CD4-positive, alpha-beta T cell treated with Interleukin-10 for 1 hour (primary cell): ENCODE data around the gene PRDM13.
A peak's percentile ranks its signal among the peaks of the same experiment; 100 is the strongest.
"Not testable (repeated sequence)": the region's sequence is repeated elsewhere in the genome, so short reads cannot be mapped to it uniquely, and the experiment has no call there.

Experiments
- DNase-seq: peaks from one replicate; pipeline ENCODE4 v3.0.0-alpha.2; 2020

Gene PRDM13

GRCh38 chr6:99606656-99607415 lies at the start of gene PRDM13:
Gene PRDM13 (plus strand): TSS chr6:99606833. CDS start chr6:99607035, 202 bp downstream.
- DNase-seq = no peak

GRCh38 chr6:99559057-99559456 lies 47.6 kb upstream of the PRDM13 start:
- no peak for DNase-seq

- DNase-seq = no peak
These were observed 46.0 kb upstream of the PRDM13 start for GRCh38 chr6:99560668-99561067.

- no peak for DNase-seq
These were observed 43.4 kb upstream of the PRDM13 start for GRCh38 chr6:99563056-99563723.

GRCh38 chr6:99568103-99568933 lies 38.3 kb upstream of the PRDM13 start, which contains the start of gene CCNC:
Gene CCNC (minus strand): TSS chr6:99568660. CDS start chr6:99568527, 133 bp downstream.
- DNase-seq = peak; percentile 92

GRCh38 chr6:99573980-99574617 lies 32.5 kb upstream of the PRDM13 start:
- DNase-seq = no peak

GRCh38 chr6:99575544-99576227 lies 30.9 kb upstream of the PRDM13 start:
- DNase-seq = no peak

- DNase-seq = no peak
These were observed 26.9 kb upstream of the PRDM13 start for GRCh38 chr6:99579781-99580180.

GRCh38 chr6:99587792-99588191 lies 18.8 kb upstream of the PRDM13 start:
- no peak for DNase-seq

GRCh38 chr6:99588618-99589289 lies 17.9 kb upstream of the PRDM13 start:
- peak; percentile 62 for DNase-seq

GRCh38 chr6:99589290-99589672 lies 17.4 kb upstream of the PRDM13 start:
- DNase-seq = no peak

GRCh38 chr6:99589907-99590493 lies 16.6 kb upstream of the PRDM13 start:
- DNase-seq = no peak

GRCh38 chr6:99590728-99591672 lies 15.6 kb upstream of the PRDM13 start:
- DNase-seq = no peak

GRCh38 chr6:99591673-99592364 lies 14.8 kb upstream of the PRDM13 start:
- DNase-seq = no peak

GRCh38 chr6:99592900-99593299 lies 13.7 kb upstream of the PRDM13 start:
- no peak for DNase-seq

GRCh38 chr6:99594696-99595095 lies 11.9 kb upstream of the PRDM13 start:
- not testable (repeated sequence) for DNase-seq

GRCh38 chr6:99602520-99603420 lies 3.9 kb upstream of the PRDM13 start:
- DNase-seq = no peak

GRCh38 chr6:99603421-99604165 lies 3.0 kb upstream of the PRDM13 start:
- DNase-seq = no peak
